Neural cell (in vitro differentiated cells): ENCODE results near the gene PTPN1. TPM values are rescaled to one million over a fixed set of nuclear protein-coding genes. Genes with fewer than 3 reads are reported as not detected.

Experiments
- H2AFZ ChIP-seq: fragments of 200-600, 300-800 bp; sonication (generic), shearing (Covaris generic); 2 replicates; pipeline ENCODE4 v1.6.0; 2014; ENCODE audit warnings: low read depth, mild to moderate bottlenecking, antibody characterized with exemption, low read length, moderate library complexity
- H3F3A ChIP-seq: fragments of 200-600 bp; shearing (Covaris generic); 2 replicates; pipeline ENCODE4 v1.6.1; 2016; ENCODE audit warnings: mild to moderate bottlenecking, moderate library complexity, mixed read lengths, antibody characterized with exemption, low read length; ENCODE audit not compliant: insufficient read depth, poor library complexity, severe bottlenecking
- H3K27ac ChIP-seq: fragments of 200-600, 300-800 bp; sonication (generic), shearing (Covaris generic); 2 replicates; pipeline ENCODE4 v1.5.1; 2014; ENCODE audit warnings: mild to moderate bottlenecking, low read length, moderate library complexity
- H3K27me3 ChIP-seq: fragments of 300-800, 200-600 bp; sonication (generic), shearing (Covaris generic); 2 replicates; pipeline ENCODE4 v1.6.0; 2014; ENCODE audit warnings: mild to moderate bottlenecking, low read depth, low read length, moderate library complexity; ENCODE audit not compliant: insufficient read depth
- H3K36me3 ChIP-seq: fragments of 300-800, 200-600 bp; sonication (generic), shearing (Covaris generic); 2 replicates; pipeline ENCODE4 v1.5.1; 2014; ENCODE audit warnings: mild to moderate bottlenecking, antibody characterized with exemption, low read length, moderate library complexity; ENCODE audit not compliant: insufficient read depth
- H3K4me2 ChIP-seq: fragments of 300-800, 200-600 bp; sonication (generic), shearing (Covaris generic); 2 replicates; pipeline ENCODE4 v1.6.0; 2014; ENCODE audit warnings: mild to moderate bottlenecking, low read length
- H3K4me3 ChIP-seq: fragments of 300-800, 200-600 bp; sonication (generic), shearing (Covaris generic); 2 replicates; pipeline ENCODE4 v1.5.1; 2014; ENCODE audit warnings: mild to moderate bottlenecking, low read length, moderate library complexity
- H3K79me2 ChIP-seq: fragments of 200-600 bp; shearing (Covaris generic); replicated peaks from 2 replicates; pipeline ENCODE4 v1.6.0; 2014; ENCODE audit warnings: mild to moderate bottlenecking, low read length, moderate library complexity; ENCODE audit not compliant: insufficient read depth
- H3K9ac ChIP-seq: fragments of 300-800, 200-600 bp; sonication (generic), shearing (Covaris generic); 2 replicates; pipeline ENCODE4 v1.6.1; 2016; ENCODE audit warnings: mild to moderate bottlenecking, low read length, mixed read lengths
- H3K9me2 ChIP-seq: fragments of 200-600 bp; shearing (Covaris generic); 2 replicates; pipeline ENCODE4 v1.6.1; 2016; ENCODE audit warnings: mild to moderate bottlenecking, low read length, mixed read lengths; ENCODE audit not compliant: insufficient read depth
- H3K9me3 ChIP-seq: fragments of 200-600, 300-800 bp; sonication (generic), shearing (Covaris generic); 2 replicates; pipeline ENCODE4 v1.6.1; 2016; ENCODE audit warnings: mild to moderate bottlenecking, mixed run types, low read length, moderate library complexity, mixed read lengths
- H4K20me1 ChIP-seq: fragments of 200-600 bp; shearing (Covaris generic); 2 replicates; pipeline ENCODE4 v1.6.1; 2016; ENCODE audit warnings: mild to moderate bottlenecking, mixed run types; ENCODE audit not compliant: insufficient read depth
- EP300 ChIP-seq: fragments of 450-650 bp; conservative IDR thresholded peaks from 2 replicates; pipeline ENCODE4 v1.6.1; 2014; ENCODE audit warnings: antibody characterized with exemption, mild to moderate bottlenecking, moderate library complexity; ENCODE audit not compliant: poor library complexity, severe bottlenecking
- EZH2 ChIP-seq: fragments of 200-600, 300-800 bp; shearing (Covaris generic), sonication (generic); IDR thresholded peaks from 2 replicates; pipeline ENCODE4 v1.6.1; 2014; ENCODE audit warnings: antibody characterized with exemption, low read length, borderline replicate concordance, mild to moderate bottlenecking; ENCODE audit not compliant: insufficient read depth, poor library complexity, severe bottlenecking
- MXI1 ChIP-seq: fragments of 450-650 bp; conservative IDR thresholded peaks from 2 replicates; pipeline ENCODE4 v1.6.1; 2014; ENCODE audit warnings: antibody characterized with exemption, mild to moderate bottlenecking; ENCODE audit not compliant: poor library complexity, severe bottlenecking
- POLR2AphosphoS5 ChIP-seq: IDR thresholded peaks from 2 replicates; pipeline ENCODE4 v1.6.1; 2012
- RAD21 ChIP-seq: fragments of 450-650 bp; conservative IDR thresholded peaks from 2 replicates; pipeline ENCODE4 v1.6.1; 2014; ENCODE audit warnings: antibody characterized with exemption, mild to moderate bottlenecking, moderate library complexity
- SMC3 ChIP-seq: fragments of 450-650 bp; conservative IDR thresholded peaks from 2 replicates; pipeline ENCODE4 v1.6.1; 2014; ENCODE audit warnings: antibody characterized with exemption, mild to moderate bottlenecking, moderate library complexity; ENCODE audit not compliant: poor library complexity
- TAF1 ChIP-seq: IDR thresholded peaks from 2 replicates; pipeline ENCODE4 v1.6.1; 2012; ENCODE audit warnings: low read depth
- polyA plus RNA-seq: library from polyadenylated mRNA; depleted of rRNA; stranded (reverse); fragments of >200 nt; gene quantifications from 2 replicates; pipeline ENCODE4 v1.2.3, GENCODE V29; 2014
- TF ChIP-seq, protein P1 (sequence below): IDR thresholded peaks from 2 replicates; pipeline ENCODE4 v1.6.1; 2012; ENCODE audit warnings: borderline replicate concordance
- TF ChIP-seq, protein P2 (sequence below): fragments of 450-650 bp; IDR thresholded peaks from 2 replicates; pipeline ENCODE4 v1.5.1; 2014; ENCODE audit warnings: antibody characterized with exemption, mild to moderate bottlenecking, moderate library complexity; ENCODE audit not compliant: poor library complexity, severe bottlenecking

Gene PTPN1
- polyA plus RNA-seq, 1 donor from 2014 or later = 48.1 TPM

DNA sequence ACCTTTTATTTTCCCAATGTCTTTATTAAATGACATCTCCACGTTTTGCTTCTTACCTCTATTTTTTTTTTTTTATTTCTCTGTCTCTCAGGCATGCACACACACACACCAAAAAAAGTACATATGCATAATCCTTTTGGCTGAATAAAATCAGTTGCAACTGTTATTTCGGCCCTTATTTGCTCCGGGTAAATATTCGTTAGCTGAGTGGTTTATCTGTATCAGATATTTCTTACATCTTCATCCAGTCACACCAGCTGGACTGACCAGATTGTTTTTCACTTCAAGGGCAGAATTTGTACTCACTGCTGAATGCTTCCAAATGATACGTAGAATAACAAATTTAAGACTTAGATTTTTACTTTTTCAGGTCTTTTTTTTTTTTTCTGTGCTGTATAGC, 45.5 kb downstream of the PTPN1 start:
- Histone ChIP-seq H3K9me3 (no peaks in the 10 kb centered on the region), H3K36me3 (no peaks in the 10 kb centered on the region), H3K4me3 (no peak overlapping the region), H3K27me3 (no peaks in the 10 kb centered on the region), H3K9me2 (no peaks in the 10 kb centered on the region), H2AFZ (no peak overlapping the region), H3K27ac (no peak overlapping the region), H3F3A (no peaks in the 10 kb centered on the region), H3K4me2 (no peak overlapping the region), H3K79me2 (peaks cover 16% of the 10 kb centered on the region), H3K9ac (no peak overlapping the region), H4K20me1 (no peaks in the 10 kb centered on the region)
- TF ChIP-seq, protein P1, sequence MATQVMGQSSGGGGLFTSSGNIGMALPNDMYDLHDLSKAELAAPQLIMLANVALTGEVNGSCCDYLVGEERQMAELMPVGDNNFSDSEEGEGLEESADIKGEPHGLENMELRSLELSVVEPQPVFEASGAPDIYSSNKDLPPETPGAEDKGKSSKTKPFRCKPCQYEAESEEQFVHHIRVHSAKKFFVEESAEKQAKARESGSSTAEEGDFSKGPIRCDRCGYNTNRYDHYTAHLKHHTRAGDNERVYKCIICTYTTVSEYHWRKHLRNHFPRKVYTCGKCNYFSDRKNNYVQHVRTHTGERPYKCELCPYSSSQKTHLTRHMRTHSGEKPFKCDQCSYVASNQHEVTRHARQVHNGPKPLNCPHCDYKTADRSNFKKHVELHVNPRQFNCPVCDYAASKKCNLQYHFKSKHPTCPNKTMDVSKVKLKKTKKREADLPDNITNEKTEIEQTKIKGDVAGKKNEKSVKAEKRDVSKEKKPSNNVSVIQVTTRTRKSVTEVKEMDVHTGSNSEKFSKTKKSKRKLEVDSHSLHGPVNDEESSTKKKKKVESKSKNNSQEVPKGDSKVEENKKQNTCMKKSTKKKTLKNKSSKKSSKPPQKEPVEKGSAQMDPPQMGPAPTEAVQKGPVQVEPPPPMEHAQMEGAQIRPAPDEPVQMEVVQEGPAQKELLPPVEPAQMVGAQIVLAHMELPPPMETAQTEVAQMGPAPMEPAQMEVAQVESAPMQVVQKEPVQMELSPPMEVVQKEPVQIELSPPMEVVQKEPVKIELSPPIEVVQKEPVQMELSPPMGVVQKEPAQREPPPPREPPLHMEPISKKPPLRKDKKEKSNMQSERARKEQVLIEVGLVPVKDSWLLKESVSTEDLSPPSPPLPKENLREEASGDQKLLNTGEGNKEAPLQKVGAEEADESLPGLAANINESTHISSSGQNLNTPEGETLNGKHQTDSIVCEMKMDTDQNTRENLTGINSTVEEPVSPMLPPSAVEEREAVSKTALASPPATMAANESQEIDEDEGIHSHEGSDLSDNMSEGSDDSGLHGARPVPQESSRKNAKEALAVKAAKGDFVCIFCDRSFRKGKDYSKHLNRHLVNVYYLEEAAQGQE = no peak
- TF ChIP-seq EP300 (no peak), TAF1 (no peak), MXI1 (no peak), POLR2AphosphoS5 (no peak), SMC3 (no peak), RAD21 (no peak), EZH2 (no peak)
- TF ChIP-seq, protein P2, sequence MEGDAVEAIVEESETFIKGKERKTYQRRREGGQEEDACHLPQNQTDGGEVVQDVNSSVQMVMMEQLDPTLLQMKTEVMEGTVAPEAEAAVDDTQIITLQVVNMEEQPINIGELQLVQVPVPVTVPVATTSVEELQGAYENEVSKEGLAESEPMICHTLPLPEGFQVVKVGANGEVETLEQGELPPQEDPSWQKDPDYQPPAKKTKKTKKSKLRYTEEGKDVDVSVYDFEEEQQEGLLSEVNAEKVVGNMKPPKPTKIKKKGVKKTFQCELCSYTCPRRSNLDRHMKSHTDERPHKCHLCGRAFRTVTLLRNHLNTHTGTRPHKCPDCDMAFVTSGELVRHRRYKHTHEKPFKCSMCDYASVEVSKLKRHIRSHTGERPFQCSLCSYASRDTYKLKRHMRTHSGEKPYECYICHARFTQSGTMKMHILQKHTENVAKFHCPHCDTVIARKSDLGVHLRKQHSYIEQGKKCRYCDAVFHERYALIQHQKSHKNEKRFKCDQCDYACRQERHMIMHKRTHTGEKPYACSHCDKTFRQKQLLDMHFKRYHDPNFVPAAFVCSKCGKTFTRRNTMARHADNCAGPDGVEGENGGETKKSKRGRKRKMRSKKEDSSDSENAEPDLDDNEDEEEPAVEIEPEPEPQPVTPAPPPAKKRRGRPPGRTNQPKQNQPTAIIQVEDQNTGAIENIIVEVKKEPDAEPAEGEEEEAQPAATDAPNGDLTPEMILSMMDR = no peak

DNA sequence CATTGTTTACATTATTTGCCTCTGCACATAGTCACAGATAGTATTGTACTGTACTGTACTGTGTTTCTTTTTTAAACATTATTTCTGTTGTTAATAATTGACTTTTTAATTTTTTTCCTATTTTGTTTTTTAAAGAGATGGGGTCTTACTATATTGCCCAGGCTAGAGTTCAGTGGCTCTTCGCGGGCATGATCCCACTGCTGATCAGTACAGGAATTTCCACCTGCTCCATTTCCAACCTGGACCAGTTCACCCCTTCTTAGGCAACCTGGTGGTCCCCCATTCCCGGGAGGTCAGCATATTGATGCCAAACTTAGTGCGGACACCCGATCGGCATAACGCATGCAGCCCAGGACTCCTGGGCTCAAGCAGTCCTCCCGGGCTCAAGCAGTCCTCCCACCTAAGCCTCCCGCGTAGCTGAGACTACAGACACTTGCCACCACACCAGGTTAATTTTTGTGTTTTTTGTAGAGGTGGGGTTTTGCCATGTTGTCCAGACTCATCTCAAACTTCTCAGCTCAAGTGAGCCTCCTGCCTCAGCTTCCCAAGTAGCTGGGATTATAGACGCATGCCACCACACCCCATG, 47.5 kb downstream of the PTPN1 start:
- Histone ChIP-seq H3K4me2 (no peak overlapping the region), H3K9ac (no peak overlapping the region), H3K27ac (no peak overlapping the region), H3F3A (peaks cover 5% of the 10 kb centered on the region), H3K36me3 (no peaks in the 10 kb centered on the region), H3K4me3 (no peak overlapping the region), H3K27me3 (no peaks in the 10 kb centered on the region), H3K9me2 (no peaks in the 10 kb centered on the region), H3K79me2 (peaks cover 16% of the 10 kb centered on the region), H3K9me3 (no peaks in the 10 kb centered on the region), H4K20me1 (no peaks in the 10 kb centered on the region), H2AFZ (no peak overlapping the region)
- TF ChIP-seq POLR2AphosphoS5 (no peak), MXI1 (no peak), SMC3 (no peak), EP300 (no peak), EZH2 (no peak), RAD21 (no peak), TAF1 (no peak)
- TF ChIP-seq, protein P1 = no peak
- TF ChIP-seq, protein P2 = no peak
